GM04504 (cell line): ENCODE results near the gene TANGO2.

Experiments
- DNase-seq: peaks from one replicate; pipeline ENCODE4 v3.0.0-alpha.2; 2012; ENCODE audit warnings: low read depth

TANGO2 gene

DNA sequence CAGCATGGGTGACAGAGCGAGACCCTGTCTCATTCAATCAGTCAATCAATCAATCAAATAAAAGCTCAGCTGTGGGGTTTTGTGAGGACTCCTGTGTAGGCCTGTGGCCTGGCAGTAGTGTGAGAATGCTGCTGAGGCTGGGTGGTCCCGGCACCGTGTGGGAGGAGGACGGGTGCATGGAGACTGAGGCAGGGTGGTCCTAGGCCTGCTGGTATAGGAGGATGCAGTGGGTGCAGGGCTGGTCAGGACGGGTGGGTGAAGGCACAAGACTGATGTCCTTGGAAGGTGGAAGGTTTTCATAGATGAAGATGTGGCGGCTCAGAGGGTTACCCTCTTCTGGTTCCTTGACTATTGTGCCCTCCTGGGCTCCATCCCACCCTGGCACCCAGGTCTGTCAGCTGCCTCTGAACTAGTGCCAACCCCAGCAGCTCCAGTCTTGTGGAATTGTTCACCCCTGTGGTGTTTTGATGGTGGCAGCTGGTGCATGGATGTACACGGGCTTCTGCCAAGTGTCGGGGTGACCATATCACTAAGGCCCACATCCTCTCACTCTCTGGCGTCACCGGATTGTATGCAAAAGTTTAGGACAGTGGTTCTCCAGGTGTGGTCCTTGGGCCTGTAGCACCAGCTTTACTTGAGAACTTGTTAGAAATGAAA, 23.7 kb downstream of the TANGO2 start:
- no peak for DNase-seq

- DNase-seq, result no peak
Measured at GRCh38 chr22:20046730-20047129, 25.8 kb downstream of the TANGO2 start.

GRCh38 chr22:20051927-20052308, 31.0 kb downstream of the TANGO2 start:
- DNase-seq, result no peak

DNA sequence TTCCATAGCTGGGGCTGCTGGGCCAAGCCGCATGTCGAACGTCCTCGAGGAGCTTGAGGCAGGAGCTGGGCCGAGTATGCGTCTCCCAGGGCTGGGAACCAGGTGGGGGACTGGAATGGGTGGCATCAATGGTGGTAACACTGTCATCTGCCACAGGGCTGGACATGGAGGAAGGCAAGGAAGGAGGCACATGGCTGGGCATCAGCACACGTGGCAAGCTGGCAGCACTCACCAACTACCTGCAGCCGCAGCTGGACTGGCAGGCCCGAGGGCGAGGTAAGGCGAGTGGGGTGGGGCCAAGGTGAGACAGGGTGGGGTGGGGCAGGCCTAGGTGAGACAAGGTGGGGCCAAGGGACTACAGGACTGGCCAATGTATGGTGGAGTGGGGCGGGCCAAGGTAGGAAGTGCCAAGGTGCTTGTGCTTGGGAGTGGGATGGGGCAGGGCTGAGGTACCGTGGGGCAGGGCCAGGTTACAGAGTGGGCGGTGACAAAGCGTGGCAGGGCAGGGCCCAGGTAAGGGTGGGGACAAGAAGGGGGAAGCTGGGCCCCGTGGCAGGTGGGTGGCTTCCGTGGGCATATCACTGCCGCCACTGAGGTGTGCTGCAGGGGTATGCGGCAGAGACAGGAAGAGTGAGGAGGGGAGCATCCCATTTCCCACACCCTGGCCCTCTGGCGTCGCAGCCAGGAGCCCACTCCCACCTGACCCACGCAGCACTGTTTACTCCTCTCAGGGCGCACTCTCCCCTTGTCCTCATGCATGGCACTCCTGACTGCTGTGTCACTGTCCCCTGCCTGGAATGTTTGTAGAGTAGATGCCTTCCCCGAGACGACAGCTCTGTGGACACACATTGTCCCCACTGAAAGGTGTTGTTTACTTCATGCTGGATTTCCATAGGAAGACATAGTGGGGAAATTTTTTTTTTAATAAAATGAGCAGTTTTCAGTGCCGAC, 31.7 kb downstream of the TANGO2 start:
- DNase-seq, result no peak

- no peak for DNase-seq
Measured at GRCh38 chr22:20053407-20054033, 32.6 kb downstream of the TANGO2 start.

GRCh38 chr22:20054034-20054427, 33.1 kb downstream of the TANGO2 start:
- DNase-seq, result no peak

DNA sequence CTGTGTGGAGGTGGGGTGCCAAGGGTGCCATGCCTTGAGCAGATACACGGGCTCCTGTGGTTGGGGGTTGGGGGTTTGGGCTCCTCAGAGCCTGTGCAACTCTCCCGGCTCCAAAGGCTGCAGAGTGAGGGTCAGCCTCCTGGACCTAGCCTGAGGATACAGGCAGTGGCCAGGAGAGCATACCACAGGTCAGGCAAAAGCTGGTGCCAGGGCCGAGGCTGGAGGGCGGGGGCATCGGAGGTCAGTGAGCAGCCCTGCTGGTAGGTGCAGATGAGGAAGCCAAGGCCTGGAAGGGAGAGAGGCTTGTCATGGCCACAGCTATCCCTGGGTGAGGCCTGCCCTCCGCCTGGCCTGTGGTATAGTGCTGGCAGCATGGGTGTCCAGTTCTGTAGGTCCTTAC, 33.6 kb downstream of the TANGO2 start:
- DNase-seq, result no peak

DNA sequence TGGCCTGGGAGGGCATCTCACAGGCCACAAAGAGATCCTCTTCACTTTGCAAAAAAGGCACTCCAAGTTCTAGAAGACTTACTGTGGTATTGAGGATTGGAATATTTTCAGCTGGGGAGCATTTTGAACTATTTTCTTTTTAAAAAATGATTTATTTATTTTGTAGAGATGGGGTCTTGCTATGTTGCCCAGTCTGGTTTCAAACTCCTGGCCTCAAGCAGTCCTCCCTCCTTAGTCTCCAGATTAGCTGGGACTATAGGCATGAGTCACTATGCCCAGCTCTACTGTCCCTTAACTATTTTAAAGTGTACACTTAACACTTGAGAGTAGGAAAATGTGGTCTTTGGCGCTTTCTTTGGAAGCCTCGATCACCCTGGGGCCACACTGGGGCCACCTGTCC, 34.2 kb downstream of the TANGO2 start:
- no peak for DNase-seq

DNA sequence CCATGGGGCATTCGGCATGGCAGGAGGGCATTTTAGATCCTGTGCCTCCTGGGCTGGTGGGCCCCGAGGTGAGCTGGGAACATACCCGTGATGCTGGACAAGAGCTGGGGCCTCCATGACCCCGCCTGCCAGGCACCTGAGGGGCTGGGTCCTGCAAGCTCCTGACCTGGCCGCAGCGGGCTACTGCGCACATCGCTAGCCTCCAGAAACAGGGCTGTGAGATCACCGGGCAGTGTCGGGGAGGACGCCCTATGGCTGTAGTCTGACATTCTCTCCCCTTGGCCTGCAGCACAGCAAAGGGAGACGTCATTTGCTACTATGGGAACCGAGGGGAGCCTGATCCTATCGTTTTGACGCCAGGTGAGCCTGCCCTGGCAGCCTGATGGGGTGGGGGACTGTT, 34.7 kb downstream of the TANGO2 start:
- no peak for DNase-seq

DNA sequence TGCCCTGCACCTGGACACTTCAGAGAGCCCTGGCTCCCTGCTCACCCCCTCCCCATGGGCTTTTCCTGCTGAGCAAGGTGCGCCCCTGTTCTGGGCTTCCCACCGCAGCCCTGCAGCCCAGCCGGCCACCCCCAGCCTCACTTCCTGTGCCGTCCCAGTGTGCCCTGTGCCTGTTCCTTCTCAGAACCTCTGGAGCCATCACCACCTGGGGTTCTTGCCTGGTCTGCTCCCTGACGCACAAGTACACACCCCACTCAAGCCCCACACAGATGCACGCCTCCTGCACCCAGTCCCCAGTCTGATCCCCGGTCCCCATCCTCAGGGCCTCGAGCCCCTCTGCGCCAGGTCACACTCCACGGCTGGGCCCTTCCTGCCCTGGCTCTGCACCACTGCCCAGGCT, 35.3 kb downstream of the TANGO2 start:
- no peak for DNase-seq

DNA sequence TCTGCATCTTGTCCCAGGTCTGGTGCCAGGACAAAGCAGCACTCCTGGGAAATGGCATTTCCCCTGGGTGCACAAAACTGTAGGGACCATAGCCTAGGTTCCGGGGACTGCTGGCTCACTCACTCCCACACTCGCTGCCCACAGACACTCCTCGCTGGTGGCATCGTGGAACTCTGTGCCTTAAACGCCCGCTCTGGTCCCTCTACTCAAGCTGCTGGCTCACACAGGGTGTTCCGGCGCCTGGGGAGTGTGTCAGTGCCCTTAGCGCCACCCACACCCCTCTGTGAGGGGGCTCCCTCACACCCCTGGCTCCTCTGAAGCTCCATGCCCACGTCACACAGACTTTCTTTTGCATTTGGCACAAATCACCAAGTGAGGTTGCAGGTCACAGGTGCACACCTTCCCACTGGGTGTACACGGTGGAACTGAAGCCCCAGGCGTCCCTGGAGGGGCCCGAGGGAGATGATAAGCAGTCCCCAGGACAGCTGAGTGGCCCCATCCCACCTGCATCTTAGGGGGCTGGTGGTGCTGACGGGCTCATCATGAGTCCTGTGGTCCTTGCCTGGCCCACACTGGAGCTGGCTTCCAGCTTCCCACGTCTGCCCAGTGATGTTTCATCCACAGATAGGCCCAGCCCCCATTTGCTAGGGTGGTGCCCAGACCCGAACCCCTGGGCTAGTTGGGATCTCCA, 35.9 kb downstream of the TANGO2 start:
- no peak for DNase-seq

DNA sequence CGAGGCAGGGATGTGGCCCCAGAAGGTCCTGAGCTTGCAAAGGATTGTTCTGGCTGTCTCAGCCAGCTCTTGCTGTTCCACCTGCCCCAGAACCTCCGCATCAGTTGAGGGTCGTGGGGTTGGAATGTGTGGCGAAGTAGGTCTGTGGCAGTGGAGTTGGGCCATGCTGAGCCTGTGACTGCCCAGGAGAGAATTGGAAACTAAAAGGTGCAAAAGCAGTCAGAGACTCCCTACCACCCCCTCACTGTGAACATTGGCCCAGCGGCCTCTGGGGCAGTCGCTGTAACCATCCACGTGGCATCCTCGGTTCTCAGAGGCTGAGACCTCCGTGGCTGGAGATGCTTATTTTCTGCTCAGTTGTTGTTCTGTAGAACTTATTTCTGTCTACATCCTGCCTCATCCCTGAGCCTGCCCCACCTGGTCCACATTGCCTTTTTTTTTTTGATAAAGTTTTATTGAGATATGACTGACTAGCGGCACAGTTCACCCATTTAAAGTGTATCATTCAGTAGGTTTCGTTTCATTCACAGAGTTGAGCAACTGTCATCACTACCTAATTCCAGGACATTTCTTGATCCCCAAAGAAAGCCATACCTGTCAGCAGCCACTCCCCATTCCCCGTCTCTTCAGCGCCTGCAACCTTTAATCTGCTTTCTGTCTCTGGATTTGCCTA, 36.8 kb downstream of the TANGO2 start:
- no peak for DNase-seq

DNA sequence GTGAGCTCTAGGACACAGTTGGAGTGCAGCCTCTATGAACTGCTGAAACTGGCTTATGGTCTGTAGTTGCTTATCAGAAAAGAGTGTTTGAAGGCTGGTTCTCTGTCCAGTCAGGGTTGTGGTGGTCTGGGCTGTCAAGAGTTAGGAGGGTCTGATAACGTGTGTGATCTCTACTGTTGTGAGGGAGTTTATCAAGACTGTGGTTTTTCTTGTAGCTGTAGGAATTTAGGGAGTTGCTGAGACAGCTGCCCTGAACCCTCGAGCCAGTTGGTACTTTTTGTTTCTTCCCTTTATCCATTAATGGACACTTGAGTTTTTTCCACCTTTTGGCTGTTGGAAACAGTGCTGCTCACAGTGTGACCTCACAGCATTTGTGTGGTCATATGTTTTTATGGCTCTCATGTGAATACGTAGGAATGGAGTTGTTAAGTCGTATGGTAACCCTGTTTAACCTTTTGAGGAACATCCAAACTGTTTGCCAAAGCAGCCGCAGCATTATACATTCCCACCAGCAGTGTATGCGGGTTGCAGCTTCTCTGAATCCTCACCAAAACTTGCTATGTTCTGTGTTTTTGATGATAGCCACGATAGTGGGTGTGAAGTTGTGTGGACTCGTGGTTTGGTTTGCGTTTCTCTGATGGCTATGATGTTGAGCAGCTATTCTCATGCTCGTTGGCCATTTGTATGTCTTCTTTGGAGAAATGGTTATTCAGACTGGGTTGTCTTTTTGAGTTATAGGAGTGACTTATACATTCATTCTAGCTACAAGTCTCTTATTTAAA, 38.3 kb downstream of the TANGO2 start:
- no peak for DNase-seq

- DNase-seq, result no peak
Measured at GRCh38 chr22:20060700-20061480, 40.0 kb downstream of the TANGO2 start.

GRCh38 chr22:20061481-20061861, 40.6 kb downstream of the TANGO2 start:
- no peak for DNase-seq

DNA sequence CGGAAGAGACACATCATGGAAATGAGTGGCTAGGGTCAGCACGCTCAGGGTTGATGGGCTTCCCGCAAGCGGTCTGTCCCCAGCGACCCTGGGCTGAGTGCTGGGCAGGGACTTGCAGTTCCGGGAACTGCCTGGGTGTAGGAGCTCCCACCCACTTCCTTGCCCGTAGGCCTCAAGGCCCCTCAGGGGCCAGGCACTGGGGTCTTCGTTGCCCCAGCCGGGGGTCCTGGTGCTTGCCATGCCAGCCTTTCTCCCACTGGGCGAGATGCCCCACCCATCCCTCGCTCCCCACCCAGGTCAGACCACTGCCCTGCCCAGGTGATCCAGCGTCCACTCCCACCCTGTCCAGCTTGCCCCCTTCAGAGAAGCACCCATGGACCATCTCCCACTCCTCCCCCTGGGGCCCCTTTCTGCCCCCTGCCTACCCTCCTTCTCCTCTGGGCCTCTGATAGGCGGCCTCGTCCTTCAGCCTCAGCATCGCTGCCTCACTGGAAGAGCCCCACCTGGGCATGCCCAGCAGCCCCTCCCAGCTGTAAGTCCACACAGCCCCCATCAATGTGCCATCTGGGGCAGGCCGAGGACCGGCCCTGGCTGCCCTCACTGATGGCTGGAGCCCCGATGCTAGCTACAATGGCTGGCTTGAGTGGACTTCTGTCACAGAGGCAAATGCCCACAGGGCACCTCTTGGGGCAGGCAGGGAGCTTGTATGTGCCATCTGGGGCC, 41.3 kb downstream of the TANGO2 start:
- DNase-seq, result no peak

- no peak for DNase-seq
Measured at GRCh38 chr22:20062766-20063083, 41.8 kb downstream of the TANGO2 start.

DNA sequence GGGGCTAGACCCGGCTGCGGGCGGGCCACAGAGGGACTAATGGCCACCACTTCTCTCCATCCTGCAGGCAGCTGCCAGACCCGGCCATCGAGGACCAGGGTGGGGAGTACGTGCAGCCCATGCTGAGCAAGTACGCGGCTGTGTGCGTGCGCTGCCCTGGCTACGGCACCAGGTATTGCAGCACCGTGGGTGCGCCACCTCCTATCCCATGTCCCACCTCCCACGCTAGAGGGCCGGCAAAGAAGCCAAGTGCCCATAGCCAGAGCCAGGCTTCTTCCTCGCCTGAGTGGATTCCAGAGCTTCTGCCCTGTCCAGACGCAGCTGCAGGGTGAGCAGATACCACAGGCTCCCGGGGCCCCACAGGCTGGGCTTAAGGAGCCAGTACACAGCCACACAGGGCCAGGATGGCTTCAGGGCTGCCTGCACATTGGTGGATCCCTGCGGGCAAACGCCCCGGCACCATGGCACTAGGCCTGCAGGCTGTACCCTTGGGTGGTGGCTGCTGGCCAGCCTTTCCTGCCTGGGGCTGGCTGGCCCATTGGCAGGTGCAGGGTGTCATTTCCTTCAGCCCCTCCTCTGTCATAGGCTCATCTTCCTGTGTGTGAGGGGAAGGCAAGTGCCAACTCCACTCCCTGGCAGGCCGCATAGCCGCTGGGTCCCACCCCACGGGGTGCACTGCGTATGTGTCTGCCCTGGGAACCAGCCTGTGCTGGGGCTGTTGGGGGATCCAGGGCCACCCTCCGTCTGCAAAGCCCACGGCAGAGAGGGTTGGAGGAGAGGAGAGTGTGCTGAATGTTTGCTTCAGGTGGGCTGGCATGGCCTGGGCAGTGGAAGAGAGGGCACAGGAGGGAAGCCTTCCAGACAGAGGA, 42.6 kb downstream of the TANGO2 start:
- DNase-seq, result no peak

- DNase-seq, result no peak
Measured at GRCh38 chr22:20064140-20064480, 43.2 kb downstream of the TANGO2 start.
